ENCODE results near the gene PRKAR1B.
A peak's percentile ranks its signal among the peaks of the same experiment; 100 is the strongest.

PRKAR1B gene

GRCh38 chr7:739983-740942 is 13.2 kb upstream of the PRKAR1B start:
- no peak for DNase-seq (ENCODE audit: low spot score)

GRCh38 chr7:739455-739982 is 12.4 kb upstream of the PRKAR1B start:
- DNase-seq (ENCODE audit: low spot score), result no peak

- DNase-seq (ENCODE audit: low spot score), result no peak
Observed at GRCh38 chr7:738723-739454, 11.8 kb upstream of the PRKAR1B start.

GRCh38 chr7:738241-738640 is 11.2 kb upstream of the PRKAR1B start:
- DNase-seq (ENCODE audit: low spot score), result no peak

GRCh38 chr7:734808-735207 is 7.7 kb upstream of the PRKAR1B start:
- DNase-seq (ENCODE audit: low spot score), result no peak

- no peak for DNase-seq (ENCODE audit: low spot score)
Observed at GRCh38 chr7:734214-734613, 7.1 kb upstream of the PRKAR1B start.

- DNase-seq (ENCODE audit: low spot score), result no peak
Observed at GRCh38 chr7:732556-732955, 5.5 kb upstream of the PRKAR1B start.

- DNase-seq (ENCODE audit: low spot score), result no peak
Observed at GRCh38 chr7:732094-732541, 5.0 kb upstream of the PRKAR1B start.

DNA sequence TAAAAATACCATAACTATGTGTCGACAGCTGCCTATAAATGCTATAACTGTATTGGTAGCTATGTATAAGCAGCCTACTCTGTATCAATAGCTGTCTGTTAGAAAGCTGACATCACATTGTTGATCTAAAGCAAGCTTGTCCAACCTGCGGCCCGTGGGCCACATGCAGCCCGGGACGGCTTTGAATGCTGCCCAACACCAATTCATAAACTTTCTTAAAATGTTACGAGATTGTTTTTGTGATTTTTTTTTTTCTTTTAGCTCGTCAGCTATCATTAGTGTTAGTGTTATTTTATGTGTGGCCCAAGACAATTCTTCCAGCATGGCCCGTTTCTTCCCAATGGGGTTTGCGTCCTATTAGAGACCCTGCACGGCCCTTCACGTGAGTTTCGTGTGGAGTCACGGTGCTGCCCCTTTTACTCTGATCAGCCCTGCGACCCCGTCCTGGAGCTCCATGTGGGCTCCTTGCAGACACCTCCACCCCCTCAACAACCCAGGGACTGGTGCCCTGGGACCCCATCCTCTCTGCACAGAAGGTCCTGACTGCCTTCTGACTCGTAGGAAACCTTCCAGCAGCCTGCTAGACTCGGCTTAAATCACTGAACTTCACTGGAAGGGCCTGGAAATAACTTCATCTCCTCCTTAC is 4.5 kb upstream of the PRKAR1B start:
- no peak for DNase-seq (ENCODE audit: low spot score)

DNA sequence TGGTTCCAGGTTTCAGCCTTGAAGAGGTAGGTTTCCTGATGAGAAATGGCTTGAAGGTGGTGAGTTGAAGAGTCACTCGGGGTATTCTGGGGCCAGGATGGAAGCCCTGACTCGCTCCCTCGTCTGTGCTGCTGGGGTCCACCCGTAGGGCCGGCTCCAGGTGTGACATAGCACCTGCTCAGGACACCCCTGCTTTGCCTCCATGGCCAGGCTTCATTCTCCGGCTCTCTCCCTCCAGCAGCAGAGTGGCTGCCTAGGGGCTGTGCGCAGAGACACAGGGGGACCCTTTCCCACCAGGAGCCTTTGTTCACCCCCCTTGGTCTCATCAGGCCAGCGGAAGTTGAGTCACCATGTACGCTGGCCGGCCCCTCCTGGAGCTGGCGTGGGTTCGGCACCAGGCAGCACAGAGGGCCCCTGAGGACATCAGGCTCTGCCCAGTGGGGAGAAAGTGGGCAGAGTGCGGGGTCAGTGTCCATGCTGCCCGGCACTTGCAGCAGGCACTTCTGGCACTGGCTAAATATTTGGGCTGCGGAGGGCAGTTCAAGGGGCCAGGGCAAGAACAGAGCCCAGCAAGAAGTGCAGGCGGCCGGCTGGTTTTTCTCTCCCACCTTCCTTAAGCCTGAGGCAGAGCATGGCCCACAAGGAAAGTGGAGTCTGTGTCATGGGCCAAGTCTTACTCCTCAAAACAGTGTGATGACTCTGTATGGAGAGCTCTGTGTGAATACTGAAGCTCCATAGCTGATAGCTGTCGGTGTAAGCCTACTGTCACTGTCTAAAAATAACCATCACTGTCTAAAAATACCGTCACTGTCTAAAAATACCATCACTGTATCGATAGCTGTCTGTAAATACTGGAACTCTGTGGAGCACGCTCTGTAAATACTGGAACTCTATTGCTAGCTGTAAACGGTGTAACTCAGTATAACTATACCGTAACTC is 3.7 kb upstream of the PRKAR1B start:
- no peak for DNase-seq (ENCODE audit: low spot score)

- no peak for DNase-seq (ENCODE audit: low spot score)
Observed at GRCh38 chr7:729140-730000, 2.3 kb upstream of the PRKAR1B start.

DNA sequence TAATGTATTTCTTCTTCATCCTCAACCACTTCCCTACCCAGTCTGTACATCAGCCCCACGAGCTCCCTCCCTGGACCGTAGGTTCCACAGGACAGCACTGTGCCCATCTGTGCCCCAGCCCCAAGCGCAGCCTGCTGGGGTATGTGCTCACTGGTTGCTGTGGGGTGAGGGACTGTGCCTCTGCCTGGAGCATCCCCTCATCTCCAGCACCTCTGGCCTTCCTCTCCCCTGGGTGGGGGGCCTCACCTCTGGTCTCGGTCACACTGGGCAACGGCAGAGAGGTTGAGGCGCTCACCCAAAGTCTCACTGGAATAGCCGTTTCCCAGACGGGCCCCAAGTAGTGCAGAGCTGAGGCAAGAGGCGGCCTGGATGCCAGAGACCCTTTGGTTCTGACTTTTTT is 1.5 kb upstream of the PRKAR1B start:
- no peak for DNase-seq (ENCODE audit: low spot score)

GRCh38 chr7:727806-728460 is 852 bp upstream of the PRKAR1B start:
- DNase-seq (ENCODE audit: low spot score), result peak; percentile 26

DNA sequence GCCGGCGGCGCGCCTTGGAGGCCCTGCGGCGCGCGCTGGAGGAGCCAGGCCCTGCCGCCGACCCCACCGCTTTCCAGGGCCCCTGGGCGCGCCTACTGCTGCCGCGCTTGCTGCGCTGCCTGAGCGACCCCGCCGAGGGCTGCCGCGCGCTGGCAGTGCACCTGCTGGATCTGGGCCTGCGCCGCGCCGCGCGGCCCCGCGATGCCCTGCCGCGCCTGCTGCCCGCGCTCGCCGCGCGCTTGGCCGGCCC is 302 bp downstream of the PRKAR1B start:
- no peak for DNase-seq (ENCODE audit: low spot score)

DNA sequence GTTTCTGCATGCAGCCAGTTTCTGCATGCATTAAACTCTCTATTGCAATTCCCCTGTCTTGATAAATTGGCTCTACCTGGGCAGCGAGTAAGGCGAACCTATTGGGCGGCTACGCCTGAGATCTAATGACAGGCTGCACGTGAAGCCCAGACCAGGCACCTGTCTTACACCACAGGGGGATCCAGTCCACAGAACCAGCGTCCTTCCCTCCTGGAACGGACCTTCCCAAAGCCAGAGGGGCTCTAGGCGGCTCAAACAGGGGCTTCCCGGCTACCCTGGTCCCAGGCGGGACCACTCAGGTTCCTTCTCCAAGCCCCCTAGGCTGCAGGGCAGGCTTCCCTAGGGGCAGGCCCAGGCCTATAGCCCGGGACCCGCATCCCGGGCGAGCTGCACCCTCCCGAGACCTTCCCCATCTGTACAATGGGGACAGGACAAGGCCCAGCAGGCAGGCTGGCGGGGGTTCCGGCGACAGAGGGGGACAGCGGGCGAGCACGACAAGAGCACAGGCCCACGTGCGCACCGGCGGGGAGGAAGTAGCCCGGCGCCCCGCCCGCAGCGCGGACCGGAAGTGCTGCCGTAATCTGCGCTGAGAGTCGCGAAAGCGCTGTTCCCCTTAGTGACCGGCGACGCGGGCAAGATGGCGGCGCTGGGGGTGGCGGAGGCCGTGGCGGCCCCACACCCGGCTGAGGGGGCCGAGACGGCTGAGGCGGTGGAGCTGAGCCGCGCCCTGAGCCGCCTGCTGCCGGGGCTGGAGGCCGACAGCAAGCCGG is 812 bp downstream of the PRKAR1B start, which contains the start of gene DNAAF5:
DNAAF5 (plus strand) TSS at position 616 of the 770 bp plus-strand sequence; CDS start at position 638, 22 bp downstream.
- DNase-seq (ENCODE audit: low spot score), result peak; percentile 76

- no peak for DNase-seq (ENCODE audit: low spot score)
Observed at GRCh38 chr7:725223-726005, 1.7 kb downstream of the PRKAR1B start.

- no peak for DNase-seq (ENCODE audit: low spot score)
Observed at GRCh38 chr7:724298-724697, 2.8 kb downstream of the PRKAR1B start.

DNA sequence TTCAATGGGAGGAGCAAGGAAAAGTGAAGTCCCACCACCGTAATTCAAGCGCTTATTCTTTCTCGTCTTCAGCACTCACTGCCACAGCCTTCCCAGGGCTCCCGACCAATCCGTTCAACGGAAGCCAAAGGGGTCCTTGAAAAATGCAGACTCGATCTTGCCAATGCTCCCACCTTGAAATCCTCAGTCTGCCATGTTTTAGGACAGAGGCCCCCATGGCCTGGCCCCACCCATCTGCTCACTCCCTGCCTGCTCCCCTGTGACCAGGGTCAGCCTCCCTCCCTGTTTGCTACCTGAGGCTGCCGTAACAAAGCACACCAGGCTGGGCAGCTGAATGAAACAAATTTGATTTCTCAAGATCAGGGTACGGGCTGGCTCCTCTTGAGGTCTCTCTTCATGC is 3.5 kb downstream of the PRKAR1B start:
- DNase-seq (ENCODE audit: low spot score), result no peak
